HCT116 (cell line): ENCODE data around the gene KLHL11.
"Not testable (repeated sequence)": the region's sequence is repeated elsewhere in the genome, so short reads cannot be mapped to it uniquely, and the experiment has no call there.

ENCODE experiments used
- ELF1 ChIP-seq: IDR thresholded peaks from 2 replicates; pipeline ENCODE4 v1.6.1; 2012; ENCODE audit warnings: low read depth, borderline replicate concordance
- POLR2AphosphoS5 ChIP-seq: IDR thresholded peaks from 2 replicates; pipeline ENCODE4 v1.6.1; 2011; ENCODE audit warnings: mild to moderate bottlenecking, low read depth, low read length, moderate library complexity
- TF ChIP-seq, protein P1 (sequence below), 3 experiments: fragments of 200-600 bp in 1 of 3; sonication (generic) in 1 of 3; IDR thresholded peaks in 2 of 3; conservative IDR thresholded peaks in 1 of 3; 2 replicates each; pipeline ENCODE4 v1.5.1; 2012 to 2017; ENCODE audit warnings: low read depth in 2 of 3, low read length in 2 of 3, antibody characterized with exemption in 1 of 3, borderline replicate concordance in 1 of 3, control low read depth in 1 of 3, mild to moderate bottlenecking in 1 of 3, mixed read lengths in 1 of 3, mixed run types in 1 of 3, moderate library complexity in 1 of 3; ENCODE audit not compliant: insufficient read depth in 1 of 3
- TF ChIP-seq, protein P2 (sequence below): IDR thresholded peaks from 2 replicates; pipeline ENCODE4 v1.6.1; 2011; ENCODE audit warnings: mild to moderate bottlenecking, low read length, moderate library complexity; ENCODE audit not compliant: insufficient replicate concordance; ENCODE audit errors: extremely low read depth

DNA sequence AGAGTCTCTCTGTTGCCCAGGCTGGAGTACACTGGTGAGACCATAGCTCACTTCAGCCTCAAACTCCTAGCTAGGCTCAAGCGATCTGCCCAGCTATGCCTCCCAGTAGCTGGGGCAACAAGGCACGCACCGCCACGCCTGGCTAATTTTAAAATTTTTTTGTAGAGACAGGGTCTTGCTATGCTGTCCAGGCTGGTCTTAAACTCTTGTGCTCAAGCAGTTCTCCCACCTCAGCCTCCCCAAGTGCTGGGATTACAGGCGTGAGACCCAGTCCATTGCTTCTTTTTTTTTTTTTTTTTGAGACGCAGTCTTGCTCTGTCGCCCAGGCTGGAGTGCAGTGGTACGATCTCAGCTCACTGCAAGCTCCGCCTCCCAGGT, 9.1 kb upstream of the KLHL11 start:
- TF ChIP-seq, protein P1, sequence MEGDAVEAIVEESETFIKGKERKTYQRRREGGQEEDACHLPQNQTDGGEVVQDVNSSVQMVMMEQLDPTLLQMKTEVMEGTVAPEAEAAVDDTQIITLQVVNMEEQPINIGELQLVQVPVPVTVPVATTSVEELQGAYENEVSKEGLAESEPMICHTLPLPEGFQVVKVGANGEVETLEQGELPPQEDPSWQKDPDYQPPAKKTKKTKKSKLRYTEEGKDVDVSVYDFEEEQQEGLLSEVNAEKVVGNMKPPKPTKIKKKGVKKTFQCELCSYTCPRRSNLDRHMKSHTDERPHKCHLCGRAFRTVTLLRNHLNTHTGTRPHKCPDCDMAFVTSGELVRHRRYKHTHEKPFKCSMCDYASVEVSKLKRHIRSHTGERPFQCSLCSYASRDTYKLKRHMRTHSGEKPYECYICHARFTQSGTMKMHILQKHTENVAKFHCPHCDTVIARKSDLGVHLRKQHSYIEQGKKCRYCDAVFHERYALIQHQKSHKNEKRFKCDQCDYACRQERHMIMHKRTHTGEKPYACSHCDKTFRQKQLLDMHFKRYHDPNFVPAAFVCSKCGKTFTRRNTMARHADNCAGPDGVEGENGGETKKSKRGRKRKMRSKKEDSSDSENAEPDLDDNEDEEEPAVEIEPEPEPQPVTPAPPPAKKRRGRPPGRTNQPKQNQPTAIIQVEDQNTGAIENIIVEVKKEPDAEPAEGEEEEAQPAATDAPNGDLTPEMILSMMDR (IDR thresholded peaks at IDR 0.05 in 2 of 3, conservative IDR thresholded peaks at IDR 0.05 in 1 of 3; ENCODE audit: borderline replicate concordance in 1 of 3, insufficient read depth in 1 of 3, low read depth in 2 of 3, low read length in 2 of 3) = not testable (repeated sequence)
- TF ChIP-seq POLR2AphosphoS5, ELF1: not testable (repeated sequence)
- TF ChIP-seq, protein P2, sequence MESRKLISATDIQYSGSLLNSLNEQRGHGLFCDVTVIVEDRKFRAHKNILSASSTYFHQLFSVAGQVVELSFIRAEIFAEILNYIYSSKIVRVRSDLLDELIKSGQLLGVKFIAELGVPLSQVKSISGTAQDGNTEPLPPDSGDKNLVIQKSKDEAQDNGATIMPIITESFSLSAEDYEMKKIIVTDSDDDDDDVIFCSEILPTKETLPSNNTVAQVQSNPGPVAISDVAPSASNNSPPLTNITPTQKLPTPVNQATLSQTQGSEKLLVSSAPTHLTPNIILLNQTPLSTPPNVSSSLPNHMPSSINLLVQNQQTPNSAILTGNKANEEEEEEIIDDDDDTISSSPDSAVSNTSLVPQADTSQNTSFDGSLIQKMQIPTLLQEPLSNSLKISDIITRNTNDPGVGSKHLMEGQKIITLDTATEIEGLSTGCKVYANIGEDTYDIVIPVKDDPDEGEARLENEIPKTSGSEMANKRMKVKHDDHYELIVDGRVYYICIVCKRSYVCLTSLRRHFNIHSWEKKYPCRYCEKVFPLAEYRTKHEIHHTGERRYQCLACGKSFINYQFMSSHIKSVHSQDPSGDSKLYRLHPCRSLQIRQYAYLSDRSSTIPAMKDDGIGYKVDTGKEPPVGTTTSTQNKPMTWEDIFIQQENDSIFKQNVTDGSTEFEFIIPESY = not testable (repeated sequence)
